Panc1 (cell line): Measurements from ENCODE around the gene ITGB5. TPM values are rescaled to one million over a fixed set of nuclear protein-coding genes. Genes with fewer than 3 reads are reported as not detected.
A peak's percentile ranks its signal among the peaks of the same experiment; 100 is the strongest.

Source experiments
- ATAC-seq: fragments of 200-7000 bp; cut with Tn5 transposase; 2 replicates; pipeline ENCODE4 v1.9.1; 2020; ENCODE audit warnings: mild to moderate bottlenecking, moderate library complexity
- BruUV-seq: library from RNA; stranded (reverse); fragments of 400-500 nt; replicated peaks from 2 replicates; lab custom pipeline; 2021; lab: Mats Ljungman, UMichigan
- CTCF ChIA-PET: fragments of 300-600 bp; sonication (Branson Sonifier 250); formaldehyde crosslinking; loops from one replicate; lab custom pipeline; 2022; ENCODE audit warnings: antibody characterized with exemption; lab: Charles Lee
- POLR2A ChIA-PET: fragments of 300-600 bp; sonication (Branson Sonifier 250); formaldehyde crosslinking; loops from one replicate; lab custom pipeline; 2022; ENCODE audit warnings: antibody characterized with exemption; lab: Charles Lee
- DNase-seq: peaks from one replicate; pipeline ENCODE4 v3.0.0-alpha.2; 2010; ENCODE audit warnings: low read depth, low spot score
- H3K27ac ChIP-seq: 2 replicates; pipeline ENCODE4 v1.5.1; 2011; ENCODE audit warnings: mild to moderate bottlenecking, low read length, inconsistent platforms
- H3K27me3 ChIP-seq: fragments of 200-500 bp; sonication (Bioruptor generic); 2 replicates; pipeline ENCODE4 v1.6.0; 2014; ENCODE audit warnings: low read length, inconsistent platforms; ENCODE audit not compliant: control insufficient read depth, insufficient read depth
- H3K36me3 ChIP-seq: fragments of 200-500 bp; sonication (Bioruptor generic); 2 replicates; pipeline ENCODE4 v1.5.1; 2014; ENCODE audit warnings: inconsistent platforms, mild to moderate bottlenecking, low read length, moderate library complexity; ENCODE audit not compliant: control insufficient read depth, insufficient read depth
- H3K4me1 ChIP-seq: 2 replicates; pipeline ENCODE4 v1.5.1; 2011; ENCODE audit warnings: inconsistent platforms, mild to moderate bottlenecking, low read length, moderate library complexity; ENCODE audit not compliant: control insufficient read depth, insufficient read depth
- H3K4me3 ChIP-seq, 2 experiments: 2 replicates each; pipeline ENCODE4 v1.5.1; 2011 to 2012; ENCODE audit warnings: low read depth in 2 of 2, low read length in 2 of 2, mild to moderate bottlenecking in 2 of 2, inconsistent platforms in 1 of 2, moderate library complexity in 1 of 2
- H3K9me3 ChIP-seq: fragments of 200-500 bp; sonication (Bioruptor generic); 2 replicates; pipeline ENCODE4 v1.5.1; 2014; ENCODE audit warnings: low read depth, mild to moderate bottlenecking, inconsistent platforms, low read length, moderate library complexity; ENCODE audit not compliant: control insufficient read depth, insufficient read depth
- CTCF ChIP-seq: fragments of 450-650 bp; IDR thresholded peaks from 2 replicates; pipeline ENCODE4 v1.5.1; 2017; ENCODE audit warnings: mild to moderate bottlenecking
- POLR2AphosphoS5 ChIP-seq: IDR thresholded peaks from 2 replicates; pipeline ENCODE4 v1.6.1; 2012; ENCODE audit warnings: mild to moderate bottlenecking, low read depth, low read length, moderate library complexity
- REST ChIP-seq, 2 experiments: IDR thresholded peaks; 2 replicates each; pipeline ENCODE4 v1.6.1; 2011 to 2012; ENCODE audit warnings: low read depth in 2 of 2, control low read depth in 1 of 2, low read length in 1 of 2, mild to moderate bottlenecking in 1 of 2, moderate library complexity in 1 of 2; ENCODE audit not compliant: insufficient read depth in 1 of 2
- SIN3A ChIP-seq: IDR thresholded peaks from 2 replicates; pipeline ENCODE4 v1.6.1; 2012; ENCODE audit warnings: low read depth, mild to moderate bottlenecking, low read length, moderate library complexity, borderline replicate concordance; ENCODE audit not compliant: insufficient read depth
- TCF7L2 ChIP-seq: IDR thresholded peaks from 2 replicates; pipeline ENCODE4 v1.6.1; 2011; ENCODE audit warnings: mild to moderate bottlenecking, low read depth, low read length, inconsistent platforms
- in situ Hi-C: cut with HindIII; loops from 2 replicates; pipeline ENCODE4 v1.10.0; 2016; ENCODE audit warnings: low sequenced_read_pairs, low pct_unique_long_range_greater_than_20kb
- intact Hi-C: fragments of 100-400 bp; cut with micrococcal nuclease; formaldehyde crosslinking; loops from one replicate; pipeline ENCODE4 v1.10.0; 2022; ENCODE audit not compliant: unreplicated experiment
- total RNA-seq: library from RNA; stranded (reverse); gene quantifications from one replicate; pipeline ENCODE4 v1.2.1, GENCODE V29; 2021; ENCODE audit not compliant: unreplicated experiment

Gene ITGB5
- total RNA-seq, 1 experiment from 2014 or later: 446 TPM

- POLR2A ChIA-PET: interaction anchor here (0.6 kb wide), 1 partner anchor 24 kb away, joined by 4 read pairs; no protein-coding TSS in a partner anchor
- CTCF ChIA-PET: no interaction called here
- Histone ChIP-seq H3K27ac (peak overlapping the region; percentile 92), H3K9me3 (no peaks in the 10 kb centered on the region), H3K4me1 (peaks cover 66% of the 10 kb centered on the region), H3K4me3 (peak overlapping the region in 1 of 2 experiments; percentile 7; a peak in 1 of 4 replicates), H3K36me3 (peaks cover 9% of the 10 kb centered on the region; the same call in 1 of the 2 replicates), H3K27me3 (no peaks in the 10 kb centered on the region)
- no peak for TF ChIP-seq CTCF
- TF ChIP-seq POLR2AphosphoS5: no peak
- TF ChIP-seq REST (IDR thresholded peaks at IDR 0.05; ENCODE audit: insufficient read depth in 1 of 2, low read depth in 2 of 2, low read length in 1 of 2): no peak
- no peak for TF ChIP-seq SIN3A
- TF ChIP-seq TCF7L2: peak; percentile 83
- in situ Hi-C loops (no loop called here), intact Hi-C loops (no loop called here)
- ATAC-seq (peak; percentile 59), DNase-seq (no peak)
- no TSS peak for BruUV-seq
These were observed 52.1 kb downstream of the ITGB5 start for GRCh38 chr3:124834723-124835718.

- in situ Hi-C loops: no loop called here
- ChIA-PET POLR2A (no interaction called here), CTCF (no interaction called here)
- Histone ChIP-seq H3K36me3 (peaks cover 6% of the 10 kb centered on the region; the same call in 1 of the 2 replicates), H3K4me1 (peaks cover 56% of the 10 kb centered on the region), H3K4me3 (no peak overlapping the region), H3K27me3 (no peaks in the 10 kb centered on the region), H3K27ac (peak overlapping the region; percentile 85), H3K9me3 (no peaks in the 10 kb centered on the region)
- intact Hi-C loops: no loop called here
- no peak for DNase-seq
- no peak for TF ChIP-seq SIN3A
- no peak for TF ChIP-seq REST (IDR thresholded peaks at IDR 0.05; ENCODE audit: insufficient read depth in 1 of 2, low read depth in 2 of 2, low read length in 1 of 2)
- TF ChIP-seq TCF7L2: no peak
- no peak for TF ChIP-seq POLR2AphosphoS5
- no peak for TF ChIP-seq CTCF
- ATAC-seq: no peak
- no TSS peak for BruUV-seq
These were observed 53.3 kb downstream of the ITGB5 start for GRCh38 chr3:124833710-124834332.
